Activated naive CD8-positive, alpha-beta T cell treated with anti-CD3 and anti-CD28 coated beads, Interleukin-2, amount 10 ng/mL, durations not matched to agents 7 days and 5 days (primary cell): ENCODE results near the gene ZSWIM1. TPM values are rescaled to one million over a fixed set of nuclear protein-coding genes. Genes with fewer than 3 reads are reported as not detected.
"Not testable (repeated sequence)": the region's sequence is repeated elsewhere in the genome, so short reads cannot be mapped to it uniquely, and the experiment has no call there.

Source experiments
- ATAC-seq: fragments of 150-1000 bp; cut with Tn5 transposase; one replicate; pipeline ENCODE4 v1.10.0; 2021; ENCODE audit warnings: low read depth, moderate library complexity
- POLR2A ChIA-PET: fragments of 350-600 bp; sonication (Branson Sonifier 250); formaldehyde crosslinking; loops from one replicate; lab custom pipeline; 2021; ENCODE audit warnings: antibody characterized with exemption; lab: Charles Lee
- DNase-seq: peaks from one replicate; pipeline ENCODE4 v3.0.0; 2021
- H3K27ac Mint-ChIP-seq: one replicate; pipeline ENCODE4 v1.8.0; 2022; ENCODE audit warnings: mild to moderate bottlenecking, mixed read lengths
- H3K27me3 Mint-ChIP-seq: one replicate; pipeline ENCODE4 v1.8.0; 2022; ENCODE audit warnings: mild to moderate bottlenecking, moderate library complexity, mixed read lengths
- H3K36me3 Mint-ChIP-seq: one replicate; pipeline ENCODE4 v1.8.0; 2021; ENCODE audit warnings: mild to moderate bottlenecking, mixed read lengths
- H3K4me1 Mint-ChIP-seq: one replicate; pipeline ENCODE4 v1.8.0; 2021; ENCODE audit warnings: mixed read lengths
- H3K4me3 Mint-ChIP-seq: one replicate; pipeline ENCODE4 v1.8.0; 2022; ENCODE audit warnings: mild to moderate bottlenecking, moderate library complexity, mixed read lengths
- H3K9me3 Mint-ChIP-seq: one replicate; pipeline ENCODE4 v1.8.0; 2021; ENCODE audit warnings: mixed read lengths
- total RNA-seq, 2 experiments: library from RNA; stranded (reverse); gene quantifications; one replicate each; pipeline ENCODE4 v1.2.3, GENCODE V29; 2021

The ZSWIM1 gene
- total RNA-seq, 2 experiments from 2014 or later = 12.2 to 13.0 TPM

- Mint-ChIP-seq H3K9me3 (no peaks in the 10 kb centered on the region), H3K4me1 (peaks cover 19% of the 10 kb centered on the region), H3K4me3 (no peak overlapping the region), H3K36me3 (peaks cover 7% of the 10 kb centered on the region), H3K27me3 (no peaks in the 10 kb centered on the region), H3K27ac (no peak overlapping the region)
- no peak for DNase-seq
- no peak for ATAC-seq
- POLR2A ChIA-PET = no interaction called here
Observed at GRCh38 chr20:45861221-45862075, 19.6 kb upstream of the ZSWIM1 start.

DNA sequence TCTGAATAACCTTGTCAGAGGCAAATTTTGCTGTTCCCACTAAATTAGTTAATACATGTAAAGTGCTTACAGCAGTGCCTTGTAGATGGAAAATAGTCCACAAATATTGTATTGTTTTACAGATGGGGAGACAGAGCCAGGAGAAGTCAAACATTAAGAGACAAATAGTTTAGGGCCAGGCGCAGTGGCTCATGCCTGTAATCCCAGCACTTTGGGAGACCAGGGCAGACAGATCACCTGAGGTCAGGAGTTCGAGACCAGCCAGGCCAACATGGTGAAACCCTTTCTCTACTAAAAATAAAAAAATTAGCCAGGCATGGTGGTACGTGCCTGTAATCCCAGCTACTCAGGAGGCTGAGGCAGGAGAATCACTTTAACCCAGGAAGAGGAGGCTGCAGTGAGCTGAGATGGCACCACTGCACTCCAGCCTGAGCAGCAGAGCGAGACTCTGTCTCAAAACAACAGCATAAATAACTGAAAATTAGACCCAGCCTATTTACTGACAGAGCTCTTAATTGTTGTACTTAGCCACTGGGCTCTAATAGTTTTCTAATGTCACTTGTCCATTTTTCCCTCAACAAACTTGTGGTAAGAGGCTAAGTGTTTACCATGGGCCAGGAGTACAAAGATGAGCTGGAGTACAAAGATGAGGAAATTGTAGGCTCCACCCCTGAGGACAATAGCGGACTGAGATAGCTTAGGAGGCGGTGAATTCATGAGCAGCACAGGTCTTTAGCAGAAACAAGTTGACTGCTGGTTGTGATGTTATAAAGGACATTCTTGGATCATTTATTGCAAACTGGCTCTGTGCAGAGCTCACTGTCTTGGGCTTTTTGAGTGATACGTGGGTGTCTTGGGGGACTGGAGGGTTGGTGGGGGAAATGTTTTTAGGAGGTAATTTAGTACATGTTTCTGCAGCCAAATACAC, 17.2 kb upstream of the ZSWIM1 start:
- H3K36me3 Mint-ChIP-seq = peaks cover 7% of the 10 kb centered on the region
- POLR2A ChIA-PET = no interaction called here
- H3K9me3 Mint-ChIP-seq = no peaks in the 10 kb centered on the region
- DNase-seq = no peak
- H3K4me3 Mint-ChIP-seq = no peak overlapping the region
- peaks cover 7% of the 10 kb centered on the region for H3K4me1 Mint-ChIP-seq
- no peak overlapping the region for H3K27ac Mint-ChIP-seq
- no peaks in the 10 kb centered on the region for H3K27me3 Mint-ChIP-seq
- ATAC-seq = no peak

DNA sequence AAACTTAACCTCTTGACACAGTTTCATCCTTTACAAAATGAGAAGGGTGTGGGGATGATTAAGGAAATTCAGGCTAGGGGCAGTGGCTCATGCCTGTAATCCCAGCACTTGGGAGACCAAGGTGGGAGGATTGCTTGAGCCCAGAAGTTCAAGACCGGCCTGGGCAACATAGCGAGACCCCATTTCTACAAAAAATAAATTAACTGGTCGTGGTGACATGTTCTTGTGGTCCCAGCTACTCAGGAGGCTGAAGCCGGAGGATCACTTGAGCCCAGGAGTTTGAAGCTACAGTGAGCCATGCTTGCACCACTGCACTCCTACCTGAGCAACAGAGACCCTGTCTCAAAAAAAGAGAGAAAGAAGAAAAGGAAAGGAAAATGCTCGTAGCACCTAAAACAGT, 14.6 kb upstream of the ZSWIM1 start:
- Mint-ChIP-seq H3K4me3 (no peak overlapping the region), H3K9me3 (no peaks in the 10 kb centered on the region), H3K27me3 (no peaks in the 10 kb centered on the region), H3K4me1 (no peaks in the 10 kb centered on the region), H3K27ac (no peak overlapping the region), H3K36me3 (no peaks in the 10 kb centered on the region)
- POLR2A ChIA-PET = interaction anchor here (1.0 kb wide), 2 partner anchors 8 to 10 kb away, joined by 3 read pairs; no protein-coding TSS in a partner anchor
- DNase-seq (no peak), ATAC-seq (no peak)

DNA sequence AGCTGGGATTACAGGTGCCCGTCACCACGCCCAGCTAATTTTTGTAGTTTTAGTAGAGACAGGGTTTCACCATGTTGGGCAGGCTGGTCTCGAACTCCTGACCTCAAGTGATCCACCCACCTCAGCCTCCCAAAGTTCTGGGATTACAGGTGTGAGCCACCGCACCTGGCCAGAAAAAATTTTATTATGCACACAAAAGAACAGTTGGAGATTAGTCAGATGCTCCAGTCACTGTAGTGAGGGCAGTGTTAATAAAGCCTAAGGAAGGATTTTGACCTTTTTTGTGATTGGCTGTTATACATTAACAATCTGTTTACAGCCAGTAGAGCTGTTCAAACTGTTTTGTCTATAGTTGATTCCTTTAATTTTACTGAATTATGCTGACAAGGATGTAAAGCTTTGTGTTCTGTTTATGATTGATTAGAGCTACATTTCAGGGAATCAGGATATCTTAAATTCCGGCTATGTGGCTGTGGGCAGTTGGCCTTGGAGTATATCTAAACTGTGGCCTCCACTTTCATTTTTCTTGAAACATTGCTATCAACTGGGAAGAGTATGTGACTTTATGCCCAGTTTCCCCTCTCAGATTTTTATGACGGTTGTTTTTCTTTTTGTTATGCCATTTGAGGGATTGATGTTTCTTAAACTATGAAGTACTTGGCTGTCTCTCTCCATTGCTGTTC, 13.8 kb upstream of the ZSWIM1 start:
- no peak for DNase-seq
- POLR2A ChIA-PET = interaction anchor here (1.0 kb wide), 2 partner anchors 9 to 11 kb away, joined by 3 read pairs; no protein-coding TSS in a partner anchor
- H3K36me3 Mint-ChIP-seq = peaks cover under 1% of the 10 kb centered on the region

GRCh38 chr20:45867819-45868176, 13.2 kb upstream of the ZSWIM1 start:
- POLR2A ChIA-PET = interaction anchor here (0.8 kb wide), 1 partner anchor 10 kb away, joined by 4 read pairs; no protein-coding TSS in a partner anchor
- H3K4me1 Mint-ChIP-seq = no peaks in the 10 kb centered on the region
- ATAC-seq (no peak), DNase-seq (no peak)
- no peak overlapping the region for H3K27ac Mint-ChIP-seq
- no peak overlapping the region for H3K4me3 Mint-ChIP-seq
- H3K36me3 Mint-ChIP-seq = peaks cover 2% of the 10 kb centered on the region
- H3K9me3 Mint-ChIP-seq = no peaks in the 10 kb centered on the region
- H3K27me3 Mint-ChIP-seq = no peaks in the 10 kb centered on the region

More for the DNA sequence above, 13.8 kb upstream of the ZSWIM1 start:
- Mint-ChIP-seq H3K27ac (no peak overlapping the region), H3K9me3 (no peaks in the 10 kb centered on the region), H3K4me1 (no peaks in the 10 kb centered on the region), H3K27me3 (no peaks in the 10 kb centered on the region), H3K4me3 (no peak overlapping the region)
- ATAC-seq = no peak

- H3K27ac Mint-ChIP-seq = no peak overlapping the region
- DNase-seq = no peak
- H3K4me1 Mint-ChIP-seq = no peaks in the 10 kb centered on the region
- no peak for ATAC-seq
- peaks cover 2% of the 10 kb centered on the region for H3K36me3 Mint-ChIP-seq
- no peak overlapping the region for H3K4me3 Mint-ChIP-seq
- POLR2A ChIA-PET = interaction anchor here (0.6 to 0.7 kb wide), 2 partner anchors 8 to 14 kb away, joined by 3 read pairs; partner anchors contain the start of gene ZSWIM1
- no peaks in the 10 kb centered on the region for H3K9me3 Mint-ChIP-seq
- H3K27me3 Mint-ChIP-seq = no peaks in the 10 kb centered on the region
Observed at GRCh38 chr20:45872626-45873025, 8.4 kb upstream of the ZSWIM1 start.

- DNase-seq = no peak
- peaks cover 2% of the 10 kb centered on the region for H3K36me3 Mint-ChIP-seq
- POLR2A ChIA-PET = no interaction called here
- H3K27ac Mint-ChIP-seq = no peak overlapping the region
- H3K4me1 Mint-ChIP-seq = no peaks in the 10 kb centered on the region
- H3K4me3 Mint-ChIP-seq = no peak overlapping the region
- H3K9me3 Mint-ChIP-seq = no peaks in the 10 kb centered on the region
- H3K27me3 Mint-ChIP-seq = no peaks in the 10 kb centered on the region
- no peak for ATAC-seq
Observed at GRCh38 chr20:45873409-45874103, 7.5 kb upstream of the ZSWIM1 start.

- not testable (repeated sequence) for DNase-seq, H3K4me3 Mint-ChIP-seq, H3K27ac Mint-ChIP-seq, H3K27me3 Mint-ChIP-seq, H3K36me3 Mint-ChIP-seq, H3K4me1 Mint-ChIP-seq, H3K9me3 Mint-ChIP-seq, ATAC-seq
- POLR2A ChIA-PET = interaction anchor here (0.7 to 1.4 kb wide), 2 partner anchors 24 to 46 kb away, joined by 3 to 8 read pairs; no protein-coding TSS in a partner anchor
Observed at GRCh38 chr20:45874104-45874481, 6.9 kb upstream of the ZSWIM1 start.

GRCh38 chr20:45874576-45874975, 6.5 kb upstream of the ZSWIM1 start:
- no peaks in the 10 kb centered on the region for H3K4me1 Mint-ChIP-seq
- POLR2A ChIA-PET = interaction anchor here (0.7 to 1.4 kb wide), 2 partner anchors 24 to 46 kb away, joined by 3 to 8 read pairs; no protein-coding TSS in a partner anchor
- H3K4me3 Mint-ChIP-seq = no peak overlapping the region
- ATAC-seq (no peak), DNase-seq (no peak)
- H3K27ac Mint-ChIP-seq = no peak overlapping the region
- peaks cover 2% of the 10 kb centered on the region for H3K36me3 Mint-ChIP-seq
- no peaks in the 10 kb centered on the region for H3K27me3 Mint-ChIP-seq
- H3K9me3 Mint-ChIP-seq = no peaks in the 10 kb centered on the region

GRCh38 chr20:45878076-45878761, 2.8 kb upstream of the ZSWIM1 start:
- Mint-ChIP-seq H3K4me3 (no peak overlapping the region), H3K27me3 (no peaks in the 10 kb centered on the region), H3K9me3 (no peaks in the 10 kb centered on the region), H3K4me1 (peaks cover 19% of the 10 kb centered on the region), H3K27ac (no peak overlapping the region), H3K36me3 (peaks cover 14% of the 10 kb centered on the region)
- DNase-seq (no peak), ATAC-seq (no peak)
- POLR2A ChIA-PET = no interaction called here

GRCh38 chr20:45882469-45883099, 1.6 kb downstream of the ZSWIM1 start:
- H3K9me3 Mint-ChIP-seq = no peaks in the 10 kb centered on the region
- POLR2A ChIA-PET = interaction anchor here (1.0 to 2.6 kb wide), 6 partner anchors 8 to 91 kb away, joined by 3 to 30 read pairs (median 4); partner anchors contain the start of genes CTSA, DNTTIP1, NEURL2 and PCIF1
- no peak for ATAC-seq
- peak overlapping the region; percentile 41 for H3K4me3 Mint-ChIP-seq
- H3K4me1 Mint-ChIP-seq = peaks cover 41% of the 10 kb centered on the region
- DNase-seq = no peak
- H3K36me3 Mint-ChIP-seq = peaks cover 21% of the 10 kb centered on the region
- no peaks in the 10 kb centered on the region for H3K27me3 Mint-ChIP-seq
- H3K27ac Mint-ChIP-seq = peak overlapping the region; percentile 11
